ENCODE measurements around the gene INPP5J.

DNA sequence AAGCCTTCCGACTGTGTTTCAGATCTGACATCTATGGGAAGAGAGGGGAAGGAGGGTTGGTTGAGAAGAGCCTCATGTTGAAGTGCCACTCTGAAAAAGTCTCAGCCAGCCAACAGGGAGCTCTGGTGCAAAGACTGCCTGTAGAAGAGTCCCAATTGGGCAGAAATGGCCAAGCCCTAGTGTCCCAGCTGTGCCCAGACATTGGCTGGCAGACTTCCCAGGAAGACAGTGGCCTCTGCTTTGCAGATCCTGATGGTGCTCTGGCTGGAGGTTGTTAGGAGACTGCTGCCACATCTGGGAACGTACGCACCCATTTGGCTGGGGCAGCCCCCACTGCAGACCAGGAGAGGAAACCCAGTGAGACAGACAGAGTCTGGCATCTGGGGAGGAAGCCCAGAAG, 20.8 kb downstream of the INPP5J start:
- TF ChIP-seq, protein P1, sequence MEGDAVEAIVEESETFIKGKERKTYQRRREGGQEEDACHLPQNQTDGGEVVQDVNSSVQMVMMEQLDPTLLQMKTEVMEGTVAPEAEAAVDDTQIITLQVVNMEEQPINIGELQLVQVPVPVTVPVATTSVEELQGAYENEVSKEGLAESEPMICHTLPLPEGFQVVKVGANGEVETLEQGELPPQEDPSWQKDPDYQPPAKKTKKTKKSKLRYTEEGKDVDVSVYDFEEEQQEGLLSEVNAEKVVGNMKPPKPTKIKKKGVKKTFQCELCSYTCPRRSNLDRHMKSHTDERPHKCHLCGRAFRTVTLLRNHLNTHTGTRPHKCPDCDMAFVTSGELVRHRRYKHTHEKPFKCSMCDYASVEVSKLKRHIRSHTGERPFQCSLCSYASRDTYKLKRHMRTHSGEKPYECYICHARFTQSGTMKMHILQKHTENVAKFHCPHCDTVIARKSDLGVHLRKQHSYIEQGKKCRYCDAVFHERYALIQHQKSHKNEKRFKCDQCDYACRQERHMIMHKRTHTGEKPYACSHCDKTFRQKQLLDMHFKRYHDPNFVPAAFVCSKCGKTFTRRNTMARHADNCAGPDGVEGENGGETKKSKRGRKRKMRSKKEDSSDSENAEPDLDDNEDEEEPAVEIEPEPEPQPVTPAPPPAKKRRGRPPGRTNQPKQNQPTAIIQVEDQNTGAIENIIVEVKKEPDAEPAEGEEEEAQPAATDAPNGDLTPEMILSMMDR (optimal IDR thresholded peaks at IDR 0.05 in 1 of 3, IDR thresholded peaks at IDR 0.05 in 1 of 3, conservative IDR thresholded peaks at IDR 0.05 in 1 of 3; ENCODE audit: extremely low read depth in 1 of 3, insufficient read depth in 2 of 3, low read length in 3 of 3), result no peak
- no peak for TF ChIP-seq EZH2 (IDR thresholded peaks at IDR 0.05; ENCODE audit: low read length)

Measured in keratinocyte (primary cell).